Retina (tissue), 1 donor: ENCODE data around the gene USPL1.
A peak's percentile ranks its signal among the peaks of the same experiment; 100 is the strongest.

Source experiments
- DNase-seq: peaks from one replicate; pipeline ENCODE4 v3.0.0-alpha.2; 2016

The USPL1 gene

DNA sequence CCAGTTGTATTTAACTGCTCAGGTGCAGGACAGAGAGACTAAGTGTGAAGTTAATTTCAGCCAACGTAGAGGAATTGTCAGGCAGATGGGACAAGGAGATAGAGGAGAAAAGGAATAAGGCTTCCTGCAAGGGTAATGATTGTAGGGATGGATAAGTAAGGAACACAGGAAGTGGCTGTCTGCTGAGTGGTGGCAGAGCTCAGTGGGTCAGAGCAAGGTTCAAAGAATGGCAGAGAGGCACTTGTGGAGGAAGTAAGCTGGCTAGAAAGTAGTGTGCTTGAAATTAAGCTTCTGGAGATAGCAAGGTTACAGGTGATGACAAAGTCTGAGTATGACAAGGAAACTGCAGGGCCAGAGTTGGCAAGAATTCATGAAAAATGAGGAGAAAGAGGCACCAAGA is 47.9 kb downstream of the USPL1 start:
- no peak for DNase-seq

DNA sequence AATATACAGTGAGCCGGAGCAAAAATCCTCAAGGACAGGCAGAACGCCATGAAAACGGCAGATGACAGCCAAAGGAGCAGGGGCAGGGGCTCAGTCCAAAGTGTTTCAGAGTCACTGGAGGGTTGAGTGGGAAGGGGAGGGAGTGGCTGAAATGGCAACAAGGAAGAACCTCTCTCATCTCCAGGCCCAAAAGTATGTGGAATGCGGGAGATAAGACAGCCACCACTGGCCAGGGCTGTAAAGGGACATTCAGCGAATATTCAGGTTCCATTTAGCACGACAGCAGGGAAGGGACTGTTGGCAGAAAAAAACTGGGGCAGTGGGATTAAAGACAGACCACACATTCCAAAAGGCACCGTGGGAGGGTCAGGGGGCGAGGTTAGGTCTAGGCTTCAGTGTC is 48.4 kb downstream of the USPL1 start:
- DNase-seq, result no peak

DNA sequence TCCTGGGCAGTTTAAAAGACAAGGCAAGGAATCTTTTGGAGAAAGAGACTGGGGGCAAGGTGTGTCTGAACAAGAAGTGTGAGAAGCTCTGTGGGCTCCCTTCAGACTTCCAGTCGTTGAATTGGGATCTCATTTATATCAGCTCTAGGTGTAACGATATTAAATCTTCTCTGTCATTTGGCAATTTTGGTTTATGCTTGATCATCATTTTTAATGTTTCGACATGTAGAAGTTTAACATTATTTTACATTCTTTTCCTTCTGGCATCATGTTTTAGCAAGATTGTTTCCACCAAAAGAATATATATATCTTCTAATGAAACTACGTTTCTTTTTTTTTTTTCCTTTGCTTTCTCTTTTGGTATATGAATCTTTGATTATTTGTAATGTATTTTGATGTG is 49.3 kb downstream of the USPL1 start:
- DNase-seq, result no peak

DNA sequence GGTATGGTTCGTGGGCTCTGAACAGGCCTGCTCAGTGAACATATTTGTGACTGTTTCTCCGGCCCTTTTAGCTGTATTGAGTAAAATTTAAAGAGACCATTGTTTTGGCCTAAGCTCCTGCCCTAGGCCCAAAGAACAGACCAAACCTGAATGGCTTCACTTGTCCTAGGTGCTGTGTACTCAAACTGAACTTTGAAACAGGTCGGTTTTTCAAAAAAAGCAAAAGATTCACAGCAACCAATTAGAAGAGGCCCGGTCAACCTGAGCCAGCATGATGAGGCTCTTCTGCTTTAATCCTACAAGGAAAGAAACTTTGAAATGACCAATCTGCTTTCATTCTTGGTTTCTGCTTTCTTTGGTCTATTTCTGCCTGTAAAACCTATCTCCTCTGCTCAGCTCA is 50.6 kb downstream of the USPL1 start:
- no peak for DNase-seq

DNA sequence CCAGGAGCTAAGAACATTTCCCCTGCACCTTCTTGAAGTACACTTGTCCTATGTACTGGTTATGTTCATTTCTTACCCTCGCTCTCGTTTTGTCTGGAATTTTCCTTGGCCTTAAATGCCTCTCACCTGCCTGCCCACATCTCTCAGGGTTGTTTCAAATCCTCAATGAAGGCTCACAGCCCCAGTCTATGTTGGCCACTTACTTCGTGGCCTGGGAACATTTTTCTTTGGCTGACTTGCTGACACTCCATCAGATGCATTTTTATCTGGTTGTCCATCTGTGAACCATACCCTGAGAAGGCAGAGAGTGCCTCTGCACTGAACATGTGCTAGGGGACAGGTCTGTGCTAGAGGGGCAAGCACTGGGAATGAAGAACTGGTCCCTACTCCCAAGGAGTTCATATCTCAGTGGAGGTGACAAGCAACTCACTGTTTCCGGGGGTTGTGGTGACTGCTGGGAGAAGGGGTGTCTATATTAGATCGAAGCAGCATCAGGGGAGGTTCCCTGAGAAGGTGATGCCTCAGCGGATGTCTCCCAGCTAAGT is 53.6 kb downstream of the USPL1 start:
- no peak for DNase-seq

DNA sequence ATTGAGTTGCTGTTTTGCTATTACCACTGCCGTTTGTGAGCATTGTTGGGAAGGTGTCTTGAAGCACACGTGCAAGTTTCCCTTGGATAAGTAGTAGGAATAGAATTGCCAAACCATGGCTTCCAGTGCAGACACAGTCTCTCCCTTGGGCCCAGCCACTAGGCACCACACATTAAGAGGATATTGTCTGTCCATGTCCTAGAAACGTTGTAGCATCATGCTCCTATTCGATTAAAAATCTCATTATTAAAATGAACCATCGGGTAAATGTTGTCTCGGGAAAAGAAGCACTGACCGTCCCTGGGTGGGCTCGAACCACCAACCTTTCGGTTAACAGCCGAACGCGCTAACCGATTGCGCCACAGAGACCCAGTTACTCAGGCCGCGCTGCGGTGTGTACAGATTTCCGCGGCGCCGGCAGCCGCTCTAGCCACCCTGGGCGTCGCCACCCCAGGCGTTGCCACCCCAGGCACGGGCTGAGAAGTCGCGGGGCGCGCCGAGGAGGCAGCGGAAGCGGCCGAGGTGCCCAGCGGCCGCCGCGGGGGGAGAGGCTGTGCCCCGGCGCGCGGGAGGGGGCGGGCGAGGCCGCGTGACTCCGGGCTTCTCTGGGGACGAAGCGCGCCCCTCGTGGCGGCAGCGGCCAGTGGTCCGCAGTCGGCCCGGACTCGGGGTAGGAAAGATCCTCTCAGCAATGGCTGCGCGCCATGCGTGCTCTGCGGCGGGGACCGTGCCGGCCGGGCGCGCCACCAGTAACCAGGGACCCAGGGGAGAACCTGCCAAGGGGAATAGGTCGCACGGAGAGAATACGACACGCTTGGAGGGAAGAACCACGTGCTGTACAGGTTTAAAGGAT is 56.2 kb downstream of the USPL1 start:
- DNase-seq, result peak; percentile 94

DNA sequence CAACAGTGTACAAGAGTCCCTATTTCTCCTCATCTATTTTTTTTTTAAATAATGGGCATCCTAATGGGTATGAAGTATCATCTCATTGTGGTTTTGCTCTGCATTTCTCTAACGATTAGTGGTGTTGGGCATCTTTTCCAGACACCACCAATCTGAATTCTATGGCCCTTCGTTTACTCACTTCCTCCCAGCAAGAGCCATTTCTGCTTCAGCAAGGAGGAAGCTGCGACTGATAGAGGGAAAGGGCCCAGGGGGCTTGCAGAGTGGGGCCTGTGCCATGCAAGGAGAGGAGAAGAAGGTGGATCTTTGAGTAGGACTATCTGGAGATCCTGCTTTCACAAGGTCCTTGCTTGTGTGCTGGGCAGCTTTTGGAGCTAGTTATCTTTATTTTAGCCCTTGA is 58.0 kb downstream of the USPL1 start:
- DNase-seq, result no peak

DNA sequence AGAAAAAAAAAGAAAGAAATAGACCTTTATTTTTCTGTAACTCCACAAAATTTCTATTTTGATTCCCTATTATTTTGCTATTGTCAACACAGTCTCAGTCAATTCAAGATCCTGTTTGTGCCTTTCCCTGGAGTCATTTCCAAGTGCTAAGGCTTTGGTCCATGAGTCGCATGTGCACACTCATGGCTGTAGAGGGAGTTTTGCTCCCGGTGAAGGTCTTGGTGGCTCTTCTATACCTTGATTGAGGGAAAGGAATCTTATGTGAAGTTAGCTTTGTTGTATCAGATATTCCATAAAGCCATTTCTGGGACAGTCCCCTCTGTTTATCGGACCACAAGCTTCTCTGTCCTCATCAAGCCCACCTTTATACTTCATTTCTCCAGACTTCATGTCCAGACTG is 59.0 kb downstream of the USPL1 start:
- no peak for DNase-seq

DNA sequence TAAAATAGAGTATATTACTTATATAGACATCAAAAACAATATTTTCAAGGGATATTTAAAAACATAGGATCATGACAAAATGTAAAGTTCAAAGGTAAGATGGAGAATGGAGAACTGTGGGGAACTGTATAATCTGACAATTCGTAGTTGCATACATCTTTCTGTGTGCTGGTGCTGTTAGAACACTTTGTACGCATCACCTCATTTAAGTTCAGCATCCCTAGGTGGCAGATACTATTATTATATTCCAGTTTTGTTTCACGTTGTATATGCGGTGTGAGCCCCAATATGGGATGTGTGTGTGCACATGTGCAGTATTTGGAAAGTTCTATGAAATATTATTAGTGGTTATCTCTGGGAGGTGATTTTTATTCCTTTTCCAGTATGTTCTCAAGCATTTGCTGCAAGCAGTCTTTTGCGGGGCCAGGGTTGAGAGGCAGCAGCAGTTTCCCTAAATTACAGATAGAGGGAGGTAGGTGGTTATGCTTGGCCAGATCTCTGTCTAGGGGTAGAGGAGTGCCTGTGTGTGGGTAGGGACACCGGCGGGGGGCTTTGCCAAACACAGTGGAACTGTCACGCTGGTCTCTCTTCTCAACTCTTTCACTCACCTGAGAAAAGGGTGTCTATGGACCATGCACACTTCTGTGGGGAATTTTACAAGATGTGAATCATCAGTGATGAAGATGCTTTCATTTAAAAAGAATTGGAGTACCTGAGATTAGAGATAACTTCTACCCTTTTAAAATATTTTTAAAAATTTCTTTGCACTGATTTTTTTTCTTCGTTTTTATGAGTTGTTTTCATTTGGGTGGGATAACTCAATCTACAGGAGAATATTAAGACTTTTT is 62.0 kb downstream of the USPL1 start:
- DNase-seq, result peak; percentile 34

DNA sequence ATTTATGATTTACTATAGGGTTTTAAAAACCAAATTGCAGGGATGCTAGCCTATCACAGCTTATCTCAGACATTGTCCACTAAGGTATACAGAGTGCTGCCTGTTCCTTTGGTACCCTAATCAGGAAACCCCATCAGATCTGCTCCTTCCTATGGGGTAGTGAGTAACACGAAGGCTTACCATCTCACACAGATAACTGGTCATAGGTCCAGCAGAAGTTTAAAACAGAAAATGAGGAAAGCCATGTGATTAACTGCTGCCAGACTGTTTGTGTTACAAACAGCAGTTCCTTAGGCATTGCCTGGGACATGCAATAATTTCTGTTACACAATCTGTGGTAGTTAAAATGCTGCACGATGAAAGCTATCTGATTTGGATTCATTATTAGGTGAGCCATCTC is 64.1 kb downstream of the USPL1 start:
- no peak for DNase-seq

DNA sequence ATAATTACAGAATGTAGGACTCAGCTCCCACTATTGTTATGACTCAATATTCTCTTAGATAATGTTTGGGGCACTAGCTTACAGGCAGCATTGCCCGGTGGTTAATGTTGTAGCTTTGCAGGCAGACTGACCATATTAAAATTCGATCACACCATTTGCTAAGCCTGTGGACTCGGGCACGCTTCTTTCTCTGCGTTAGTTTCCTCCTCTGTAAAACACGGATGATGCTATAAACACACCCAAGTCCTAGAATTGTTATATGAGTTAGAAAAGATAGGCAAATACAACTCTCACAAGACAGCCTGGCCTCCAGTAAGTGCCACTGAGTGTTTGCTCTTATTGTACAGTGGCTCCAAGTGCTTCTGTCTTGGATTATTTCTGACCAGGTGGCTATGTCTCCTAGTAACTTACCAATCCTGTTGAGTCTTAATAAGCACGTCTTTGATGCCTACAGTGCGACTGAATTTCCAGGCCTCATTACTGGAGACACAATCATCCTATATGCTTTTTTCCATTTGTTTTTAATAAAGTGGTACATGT is 67.7 kb downstream of the USPL1 start:
- no peak for DNase-seq

DNA sequence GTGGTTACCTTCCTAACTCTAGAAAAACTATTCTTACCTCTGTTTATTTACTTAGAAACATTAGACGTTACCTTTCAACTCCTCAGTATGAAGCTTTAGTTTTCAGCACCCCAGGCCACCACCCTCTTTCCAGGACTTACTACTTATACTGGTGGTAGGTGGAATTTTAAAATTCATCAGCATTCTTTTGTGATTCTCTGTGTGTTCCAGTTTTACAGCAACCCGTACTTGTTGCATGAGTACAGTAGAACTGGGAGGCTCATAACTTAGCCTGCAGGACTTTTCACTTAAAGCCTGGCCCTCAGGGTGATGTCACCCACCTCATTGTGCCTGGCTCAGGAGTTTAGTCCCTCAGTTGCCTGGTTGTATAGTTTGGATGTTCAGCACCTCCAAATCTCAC is 68.3 kb downstream of the USPL1 start:
- DNase-seq, result no peak

DNA sequence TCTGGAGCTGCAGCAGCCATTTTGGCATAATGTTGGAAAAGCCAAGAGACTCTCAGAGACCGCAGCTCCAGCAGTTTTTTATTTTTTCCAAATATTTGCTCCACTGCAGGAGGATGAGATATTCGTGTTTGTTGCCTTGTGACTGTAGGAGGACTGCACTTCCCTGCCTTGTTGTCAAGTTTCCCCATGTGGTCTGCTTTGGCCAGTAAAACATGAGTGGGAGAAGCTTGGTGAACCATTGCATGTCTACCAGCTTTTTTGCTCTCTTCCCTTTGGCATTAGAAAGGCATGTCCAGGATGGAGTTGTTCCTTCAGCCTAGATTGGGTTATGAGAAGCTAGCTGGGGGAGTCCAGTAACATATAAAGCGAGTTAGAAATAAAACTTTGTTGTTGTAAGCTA is 69.9 kb downstream of the USPL1 start:
- no peak for DNase-seq

DNA sequence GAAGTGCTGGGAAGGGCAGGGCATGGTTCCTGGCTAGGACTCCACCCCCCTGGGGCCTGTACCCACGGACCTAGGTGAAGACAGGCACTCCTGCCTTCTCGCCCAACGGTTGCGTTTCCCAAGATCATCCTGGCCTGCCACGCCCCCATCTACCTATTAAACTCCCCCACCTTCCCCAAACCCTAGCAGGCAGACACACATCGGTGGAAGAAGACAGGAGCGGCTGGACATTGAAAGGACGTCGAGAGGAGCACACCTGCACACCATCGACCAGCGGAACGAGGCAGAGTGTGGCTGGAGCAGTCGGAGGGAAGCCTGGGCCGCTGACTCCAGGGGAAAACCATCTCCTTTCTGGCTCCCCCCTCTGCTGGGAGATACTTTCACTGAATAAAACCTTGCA is 72.0 kb downstream of the USPL1 start:
- no peak for DNase-seq

DNA sequence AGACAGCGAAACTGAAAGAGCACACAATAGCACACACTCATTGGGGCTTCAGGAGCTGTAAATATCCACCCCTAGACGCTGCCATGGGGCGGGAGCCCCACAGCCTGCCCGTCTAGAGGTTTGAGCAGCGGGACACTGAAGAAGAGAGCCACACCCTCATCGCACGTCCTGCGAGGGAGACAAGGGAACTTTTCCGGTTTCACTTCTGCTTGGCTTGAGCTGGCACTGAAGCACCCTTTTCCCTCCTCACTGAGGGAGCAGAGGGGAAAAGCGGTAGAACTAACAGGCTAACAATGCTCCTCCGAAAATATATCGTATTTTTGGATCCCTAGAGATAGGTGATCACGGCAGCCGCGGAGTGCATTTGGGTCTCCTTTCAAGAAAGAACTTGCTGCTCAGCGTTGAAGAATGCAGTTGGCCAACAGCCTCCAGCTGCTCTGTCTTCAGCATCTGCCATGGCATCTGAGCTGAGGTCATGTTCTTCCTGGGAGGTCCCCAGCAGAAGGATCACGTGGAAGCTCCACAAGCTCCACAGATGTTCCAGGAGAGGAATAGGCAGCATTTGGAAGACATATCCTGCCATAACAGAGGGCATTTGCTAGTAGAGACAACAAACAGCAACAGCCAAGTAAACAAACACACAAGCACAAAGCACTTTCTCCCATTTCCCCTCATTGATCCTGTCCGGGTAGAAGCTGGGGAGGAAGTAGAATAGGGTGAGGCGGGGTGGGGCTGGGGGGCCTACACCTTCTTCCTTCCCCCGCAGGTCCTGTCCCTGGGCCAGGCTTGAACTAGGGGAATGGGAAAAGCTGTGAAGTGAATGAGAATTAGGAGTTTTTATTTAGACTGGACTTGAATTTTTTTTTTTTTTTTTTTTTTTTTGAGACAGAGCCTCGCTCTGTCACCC is 72.8 kb downstream of the USPL1 start:
- no peak for DNase-seq

DNA sequence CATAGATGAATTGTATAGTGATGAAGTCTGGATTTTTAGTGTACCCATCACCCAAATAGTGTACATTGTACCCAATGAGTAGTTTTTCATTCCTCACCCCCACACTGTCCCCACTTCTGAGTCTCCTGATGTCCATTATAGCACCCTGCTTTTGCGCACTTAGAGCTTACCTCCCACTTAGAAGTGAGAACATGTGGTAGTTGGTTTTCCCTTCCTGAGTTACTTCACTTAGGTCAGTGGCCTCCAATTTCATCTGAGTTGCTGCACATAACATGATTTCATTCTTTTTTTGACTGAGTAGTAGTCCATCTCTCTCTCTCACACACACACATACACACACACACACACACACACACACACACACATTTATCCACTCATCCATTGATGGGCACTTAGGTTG is 74.4 kb downstream of the USPL1 start:
- DNase-seq, result no peak

DNA sequence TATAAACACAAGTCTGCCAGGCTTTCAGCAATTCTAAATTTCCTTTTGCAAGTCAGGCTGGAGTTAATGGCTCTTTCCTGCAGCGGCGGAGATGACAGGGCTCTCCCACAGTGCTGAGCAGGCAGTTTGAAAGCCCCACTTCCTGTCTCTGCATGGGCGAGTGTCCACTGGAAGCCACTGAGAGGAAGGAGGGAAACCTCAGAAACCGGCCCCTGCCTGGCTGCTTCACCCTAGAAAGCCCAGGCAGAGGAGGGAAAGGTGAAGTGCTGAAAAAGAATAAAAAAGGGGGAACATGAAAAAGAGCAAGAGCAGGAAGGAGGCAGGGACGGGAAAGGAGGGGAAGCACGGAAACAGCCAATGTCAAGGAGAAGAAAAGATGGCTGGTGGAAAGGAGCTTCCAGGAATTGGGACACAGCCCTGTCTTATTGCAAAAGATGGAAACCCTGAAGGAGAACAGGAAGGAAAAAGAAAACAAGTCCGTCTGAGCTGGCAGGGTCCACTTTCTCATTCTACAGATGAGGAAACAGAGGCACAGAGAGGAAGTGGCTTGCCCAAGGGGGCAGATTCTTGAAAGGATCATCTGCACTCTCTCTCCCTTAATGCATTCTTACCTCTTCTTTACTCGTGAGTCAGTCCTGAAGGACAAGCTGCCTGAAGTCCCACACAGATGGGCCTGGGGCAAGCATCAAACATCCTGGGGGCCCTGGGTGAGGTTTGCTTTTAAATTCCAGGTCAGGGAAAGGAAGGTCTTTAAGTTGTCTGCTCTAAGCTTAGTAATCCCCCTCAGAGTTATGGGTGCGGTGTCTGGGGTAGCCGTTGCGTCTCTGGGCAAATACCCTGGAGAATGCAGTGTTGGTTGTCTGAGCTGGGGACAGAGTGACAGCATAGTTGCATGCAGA is 78.8 kb downstream of the USPL1 start:
- no peak for DNase-seq

DNA sequence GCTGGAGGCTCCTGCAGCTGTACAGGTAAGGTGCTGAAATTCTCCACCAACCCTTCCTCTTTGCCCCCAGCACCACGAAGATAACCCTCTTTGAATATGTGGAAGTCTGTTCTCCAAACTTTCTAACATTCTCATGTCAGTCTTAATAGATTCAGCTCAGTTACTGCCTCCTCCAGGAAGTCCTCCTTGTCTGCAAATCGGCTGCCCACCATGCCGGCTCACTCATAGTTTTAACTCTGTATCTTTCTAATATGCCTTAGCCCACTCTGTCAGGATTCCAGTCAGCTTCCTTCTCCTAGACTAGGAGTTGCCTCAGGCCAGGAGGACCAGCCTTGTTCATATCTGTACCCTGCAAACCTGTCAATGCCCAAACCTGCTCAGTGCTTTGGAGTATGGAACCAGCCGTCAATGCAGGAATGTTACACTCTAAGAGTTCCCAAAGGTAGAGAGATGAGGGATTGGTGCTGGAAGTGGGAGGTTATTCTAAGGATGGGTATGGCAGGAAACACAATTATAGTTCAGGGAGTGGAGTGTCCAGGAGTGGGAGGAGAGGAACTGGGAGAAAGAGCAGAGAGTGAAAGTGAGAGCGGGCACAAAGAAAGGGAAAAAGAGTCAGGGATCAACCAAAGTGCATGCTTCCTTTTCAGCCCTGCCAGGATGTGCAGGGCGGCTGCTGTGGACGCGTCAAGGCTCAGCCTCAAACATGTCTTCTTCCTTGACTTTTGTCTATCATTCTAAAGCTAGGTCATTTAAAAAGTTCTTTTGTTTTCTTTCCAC is 79.6 kb downstream of the USPL1 start:
- no peak for DNase-seq

DNA sequence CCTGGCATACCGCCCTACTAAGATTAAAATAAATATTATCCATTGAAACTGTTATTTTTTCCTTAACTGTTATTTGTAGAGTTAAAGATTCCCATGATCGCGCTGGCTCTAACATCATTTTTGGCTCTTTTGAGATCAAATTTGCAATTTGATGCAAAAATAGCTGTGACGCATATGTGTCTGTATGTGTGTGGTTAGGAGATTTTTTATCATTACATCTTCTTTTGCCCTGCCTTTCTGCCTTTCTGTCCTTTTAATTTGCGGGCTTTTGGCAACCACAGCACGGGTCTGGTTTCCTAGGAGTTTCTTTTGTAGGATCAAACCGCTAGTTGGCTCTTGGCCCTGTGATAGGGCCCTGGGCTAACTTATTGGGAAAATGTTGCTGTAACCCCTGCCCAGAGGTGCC is 80.3 kb downstream of the USPL1 start:
- DNase-seq, result no peak

DNA sequence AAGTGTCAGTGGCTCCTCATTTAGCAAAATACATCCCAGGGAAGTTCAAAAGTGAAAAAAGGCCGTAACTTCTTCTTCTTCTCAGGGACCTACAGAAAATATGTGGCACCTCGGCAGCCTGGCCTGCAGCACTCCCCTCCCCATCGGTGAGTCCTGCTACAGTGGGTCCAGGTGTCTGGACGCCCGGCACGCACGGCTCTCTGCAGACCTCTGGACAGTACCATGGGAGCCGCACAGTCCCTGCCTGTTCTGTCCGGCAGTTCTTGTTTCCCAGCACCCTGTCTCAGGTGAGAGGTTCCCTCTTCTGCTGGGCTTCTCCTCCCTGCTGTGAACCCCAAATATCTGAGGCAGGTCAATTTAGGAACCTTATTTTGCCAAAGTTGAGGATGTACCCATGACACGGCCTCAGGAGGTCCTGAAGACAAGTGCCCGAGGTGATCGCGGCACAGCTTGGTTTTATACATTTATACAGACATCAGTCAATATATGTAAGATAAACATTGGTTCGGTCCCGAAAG is 80.8 kb downstream of the USPL1 start:
- DNase-seq, result no peak
